Lung microvascular endothelial cell (primary cell): ENCODE measurements around the gene CHMP4A. TPM values are rescaled to one million over a fixed set of nuclear protein-coding genes. Genes with fewer than 3 reads are reported as not detected.
"Not testable (repeated sequence)": the region's sequence is repeated elsewhere in the genome, so short reads cannot be mapped to it uniquely, and the experiment has no call there.

Experiments used
- DNase-seq, 2 donors: peaks; one replicate each; pipeline versions ENCODE4 v3.0.0 to v3.0.0-alpha.2; 2010; ENCODE audit warnings: low read depth in 2 of 2
- total RNA-seq: library from RNA; depleted of rRNA; stranded (reverse); fragments of >200 nt; gene quantifications from 2 replicates; pipeline ENCODE4 v1.2.1, GENCODE V29; 2014

CHMP4A gene
- total RNA-seq, 1 donor from 2014 or later: 16.3 TPM

GRCh38 chr14:24247422-24247821, 34.1 kb upstream of the CHMP4A start:
- no peak for DNase-seq

GRCh38 chr14:24246765-24247212, 33.5 kb upstream of the CHMP4A start:
- DNase-seq: no peak

GRCh38 chr14:24245350-24245749, 32.1 kb upstream of the CHMP4A start:
- DNase-seq: not testable (repeated sequence)

- peak in 1 of 2 donors; percentile 50 for DNase-seq
These were observed 30.1 kb upstream of the CHMP4A start for GRCh38 chr14:24243336-24243836.

GRCh38 chr14:24241829-24242443, 28.6 kb upstream of the CHMP4A start:
- DNase-seq: peak; percentile 91 to 95

- no peak for DNase-seq
These were observed 27.0 kb upstream of the CHMP4A start for GRCh38 chr14:24240110-24240918.

GRCh38 chr14:24238527-24239037, 25.3 kb upstream of the CHMP4A start:
- DNase-seq: no peak

- DNase-seq: no peak
These were observed 24.8 kb upstream of the CHMP4A start for GRCh38 chr14:24238123-24238522.

- no peak for DNase-seq
These were observed 24.2 kb upstream of the CHMP4A start for GRCh38 chr14:24237463-24237955.

- DNase-seq: no peak
These were observed 23.6 kb upstream of the CHMP4A start for GRCh38 chr14:24236689-24237462.

- no peak for DNase-seq
These were observed 22.8 kb upstream of the CHMP4A start for GRCh38 chr14:24235804-24236688.

- DNase-seq: no peak
These were observed 21.1 kb upstream of the CHMP4A start for GRCh38 chr14:24234095-24235005.

GRCh38 chr14:24233538-24233866, 20.2 kb upstream of the CHMP4A start:
- DNase-seq: peak in 1 of 2 donors; percentile 76

GRCh38 chr14:24232645-24233537, 19.6 kb upstream of the CHMP4A start, which contains the start of gene GMPR2:
Gene GMPR2 (plus strand): TSS chr14:24232929. CDS start chr14:24233254, 325 bp downstream.
- DNase-seq: peak; percentile 28 to 35

GRCh38 chr14:24232121-24232644, 18.9 kb upstream of the CHMP4A start, which contains the start of gene NEDD8:
Gene NEDD8 (minus strand): TSS chr14:24232367. CDS start chr14:24232267, 100 bp downstream.
- peak; percentile 96 to 97 for DNase-seq

- peak; percentile 23 to 36 for DNase-seq
These were observed 18.2 kb upstream of the CHMP4A start for GRCh38 chr14:24231263-24232120.

- no peak for DNase-seq
These were observed 15.6 kb upstream of the CHMP4A start for GRCh38 chr14:24228902-24229301.
